ENCODE results near the gene GPR179. TPM values are rescaled to one million over a fixed set of nuclear protein-coding genes. Genes with fewer than 3 reads are reported as not detected.
"Not testable (repeated sequence)": the region's sequence is repeated elsewhere in the genome, so short reads cannot be mapped to it uniquely, and the experiment has no call there.

Gene GPR179
- total RNA-seq, 2 experiments from 2014 or later, result 0.06 to 0.30 TPM

- POLR2A ChIA-PET, CTCF ChIA-PET: not testable (repeated sequence)
Observed at GRCh38 chr17:38285994-38286393, 57.8 kb downstream of the GPR179 start.

Other genes starting within 250 kb of the GPR179 start
- gene TBC1D3E, start 216.0 kb downstream of the GPR179 start, total RNA-seq, result not detected
- not detected for gene TBC1D3, start 151.4 kb downstream of the GPR179 start, total RNA-seq
- gene MRPL45, start 46.8 kb downstream of the GPR179 start, total RNA-seq, result 10 to 100 TPM; 67.7 to 68.6 TPM
- gene SOCS7, start 7.9 kb upstream of the GPR179 start, total RNA-seq, result 10 to 100 TPM; 19.9 to 23.4 TPM
- gene ARHGAP23, start 84.5 kb upstream of the GPR179 start, total RNA-seq, result under 1 TPM; 0.13 to 0.27 TPM

All from activated CD8-positive, alpha-beta memory T cell treated with anti-CD3 and anti-CD28 coated beads for 36 hours (primary cell).